KOPT-K1 (cell line): Measurements from ENCODE around the gene WDR87.

Experiments
- H3K27ac ChIP-seq: fragments of 200-600 bp; sonication (generic); 2 replicates; pipeline ENCODE4 v1.5.1; 2016; ENCODE audit warnings: antibody characterized with exemption, mild to moderate bottlenecking, low read depth, low read length; ENCODE audit not compliant: poor library complexity, severe bottlenecking
- H3K36me3 ChIP-seq: fragments of 200-600 bp; sonication (generic); 2 replicates; pipeline ENCODE4 v1.5.1; 2017; ENCODE audit warnings: antibody characterized with exemption, mild to moderate bottlenecking, low read length, moderate library complexity; ENCODE audit not compliant: insufficient read depth
- H3K9me3 ChIP-seq: fragments of 200-600 bp; sonication (generic); 2 replicates; pipeline ENCODE4 v1.5.1; 2017; ENCODE audit warnings: antibody characterized with exemption, low read length, mild to moderate bottlenecking; ENCODE audit not compliant: insufficient read depth, poor library complexity, severe bottlenecking

WDR87 gene

DNA sequence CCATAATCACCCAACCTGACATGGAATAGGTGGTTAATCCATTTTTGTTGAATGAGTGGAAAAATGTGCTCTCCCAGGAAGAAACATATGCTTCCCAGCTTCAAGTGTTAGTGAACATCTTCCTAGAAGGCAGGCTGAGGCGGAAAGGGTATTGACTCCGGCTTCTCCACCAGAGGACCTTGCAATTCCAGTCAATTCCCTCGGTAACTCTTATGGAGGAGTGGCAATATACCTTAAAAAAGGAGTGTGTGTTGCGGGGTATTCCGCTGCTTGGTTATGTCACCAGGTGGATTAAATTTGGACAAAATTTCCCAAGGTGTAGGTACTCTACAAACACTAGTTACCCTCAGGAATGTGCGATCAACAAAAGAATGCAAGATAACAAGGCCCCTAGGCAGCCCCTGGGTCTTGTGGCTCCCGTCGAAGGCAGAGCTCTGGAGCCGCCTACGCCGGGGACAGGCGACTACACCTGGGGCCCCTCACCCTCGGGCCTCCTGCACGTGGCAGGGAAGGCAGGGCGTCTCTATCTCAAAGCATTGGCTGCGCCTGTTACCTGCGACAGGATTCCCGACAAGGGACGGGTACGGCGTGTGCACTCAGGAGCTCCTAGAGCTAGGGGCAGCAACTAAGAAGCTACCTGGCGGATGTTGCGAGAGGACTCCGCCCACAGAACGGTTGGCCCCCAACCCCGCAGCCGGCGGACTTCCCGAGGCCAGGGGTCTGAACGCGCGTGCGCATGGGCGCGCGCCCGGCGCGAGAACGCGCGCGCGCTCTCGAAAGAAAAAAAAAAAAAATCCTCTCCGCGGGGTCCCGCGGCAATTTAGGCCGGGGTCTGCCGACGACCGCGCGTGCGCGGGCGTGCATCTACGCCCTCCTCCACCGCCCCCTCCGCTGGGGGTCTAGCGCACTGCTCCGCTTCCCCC lies at the start of gene WDR87:
WDR87 (minus strand) TSS at position 649 of the 923 bp plus-strand sequence. CDS start 8,355 bp downstream, outside the sequence.
- H3K9me3 ChIP-seq, result no peaks in the 10 kb centered on the region
- H3K27ac ChIP-seq, result peak within 1 kb of the TSS; percentile 78
- H3K36me3 ChIP-seq, result no peaks in the 10 kb centered on the region

DNA sequence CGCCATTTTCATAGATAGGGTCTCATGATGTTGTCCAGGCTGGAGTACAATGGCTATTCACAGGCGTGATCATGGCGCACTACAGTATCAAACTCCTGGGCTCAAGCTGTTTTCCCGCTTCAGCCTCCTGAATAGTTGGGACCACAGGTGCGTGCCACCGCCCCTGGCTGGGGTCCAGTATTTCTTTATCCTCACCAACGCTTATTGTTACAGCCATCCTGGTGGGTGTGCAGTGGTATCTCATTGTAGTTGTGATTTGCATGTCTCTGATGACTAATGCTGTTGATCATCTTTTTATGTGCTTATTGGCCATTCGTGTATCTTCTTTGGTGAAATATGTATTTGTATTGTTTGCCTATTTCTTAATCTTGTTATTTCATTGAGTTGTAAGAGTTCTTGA lies 49.6 kb upstream of the WDR87 start:
- Histone ChIP-seq H3K36me3 (no peaks in the 10 kb centered on the region), H3K9me3 (peaks cover 16% of the 10 kb centered on the region)

DNA sequence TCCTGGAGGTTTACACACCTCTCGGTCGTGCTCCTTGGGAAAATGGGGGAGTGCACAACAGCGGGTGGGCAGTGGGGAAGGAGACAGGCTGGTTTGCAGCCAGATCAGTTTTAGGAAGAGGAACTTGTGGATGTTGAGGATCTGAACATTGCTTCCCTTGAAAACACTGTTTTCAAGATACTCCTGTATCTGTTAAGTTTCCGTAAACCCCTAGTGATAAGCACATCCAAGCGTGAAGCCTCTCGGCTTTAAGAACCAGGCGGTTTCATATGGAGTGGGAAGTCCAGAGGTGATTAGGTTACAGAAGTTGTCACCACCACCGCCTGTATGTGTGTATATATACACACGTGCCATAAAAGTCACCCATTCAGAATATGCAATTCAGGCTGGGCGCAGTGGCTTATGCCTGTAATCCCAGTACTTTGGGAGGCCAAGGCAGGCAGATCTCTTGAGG lies 48.1 kb upstream of the WDR87 start:
- Histone ChIP-seq H3K9me3 (peaks cover 10% of the 10 kb centered on the region), H3K27ac (no peak overlapping the region), H3K36me3 (no peaks in the 10 kb centered on the region)

More for the DNA sequence above, 49.6 kb upstream of the WDR87 start:
- no peak overlapping the region for H3K27ac ChIP-seq

DNA sequence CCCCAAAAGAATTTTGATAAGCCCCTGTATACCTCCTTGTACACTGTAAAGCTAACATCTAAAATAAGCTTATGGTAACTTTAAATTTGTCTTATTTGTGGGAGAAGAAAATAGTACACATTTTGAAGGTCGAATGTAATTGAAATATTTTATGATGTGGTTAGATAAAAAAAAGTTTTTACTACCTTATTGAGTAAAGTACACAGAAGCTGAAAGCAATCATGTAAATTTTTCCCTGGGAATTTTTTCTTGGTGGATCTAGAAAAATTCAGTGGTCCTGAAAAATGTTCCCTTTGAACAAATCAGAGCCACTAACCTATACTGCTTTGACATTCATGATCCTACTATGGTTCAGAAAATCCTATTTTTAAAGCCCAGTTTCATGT lies 47.5 kb upstream of the WDR87 start:
- Histone ChIP-seq H3K9me3 (peaks cover 10% of the 10 kb centered on the region), H3K27ac (no peak overlapping the region), H3K36me3 (no peaks in the 10 kb centered on the region)

DNA sequence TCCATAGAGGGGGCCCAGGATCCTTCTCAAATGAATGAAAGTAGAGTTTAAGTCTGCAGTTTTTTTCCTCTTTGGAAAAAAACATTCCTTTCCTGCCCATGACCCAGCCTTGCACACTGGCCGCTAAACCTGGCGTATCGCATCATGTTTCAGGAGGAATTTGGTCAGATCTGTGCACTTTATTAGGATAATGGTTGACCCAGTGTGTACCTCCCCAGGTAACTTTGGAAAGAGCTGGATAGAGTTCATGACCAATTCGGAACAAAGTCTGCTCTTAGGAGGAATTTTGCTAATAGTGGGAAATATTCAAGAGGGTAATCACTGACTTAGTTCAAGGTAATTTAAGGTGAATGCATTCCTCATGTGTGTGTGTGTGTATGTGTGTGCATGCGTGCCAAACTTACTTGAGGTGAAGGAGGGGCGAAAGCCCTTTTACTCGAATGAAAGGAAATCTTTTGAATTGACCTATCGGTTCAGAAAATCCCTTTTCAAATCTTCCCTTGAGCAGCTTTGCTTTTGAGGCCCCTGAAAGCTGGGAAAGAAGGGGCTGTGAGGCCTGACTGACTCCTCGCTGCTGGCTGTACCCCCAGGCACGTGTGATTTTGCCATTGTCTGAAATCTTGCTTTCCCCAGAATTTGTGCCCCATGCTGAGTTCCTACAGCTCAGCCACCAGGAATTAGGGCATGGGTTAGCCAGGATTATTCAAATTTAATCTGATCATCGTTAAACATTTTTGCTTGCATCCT lies 47.0 kb upstream of the WDR87 start:
- H3K27ac ChIP-seq, result no peak overlapping the region

DNA sequence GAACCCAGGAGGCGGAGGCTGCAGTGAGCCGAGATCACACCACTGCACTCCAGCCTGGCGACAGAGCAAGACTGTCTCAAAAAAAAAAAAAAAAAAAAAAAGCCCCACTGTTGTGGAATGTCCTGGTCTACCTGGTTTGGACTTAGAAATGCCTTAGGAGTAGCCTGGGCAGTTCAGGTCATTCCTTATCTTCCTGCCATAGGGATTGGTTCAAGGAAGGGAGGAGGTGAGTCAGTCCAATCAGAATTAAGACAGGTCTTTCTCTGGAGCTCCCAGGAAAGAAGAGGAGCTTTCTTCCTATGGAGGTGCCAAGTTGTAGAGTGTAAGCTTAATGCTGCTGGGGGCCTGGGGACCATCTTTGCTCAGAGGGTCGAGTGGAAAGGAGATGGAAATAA lies 45.4 kb upstream of the WDR87 start:
- no peak overlapping the region for H3K27ac ChIP-seq

More for the DNA sequence above, 47.0 kb upstream of the WDR87 start:
- no peaks in the 10 kb centered on the region for H3K36me3 ChIP-seq
- peaks cover 6% of the 10 kb centered on the region for H3K9me3 ChIP-seq

DNA sequence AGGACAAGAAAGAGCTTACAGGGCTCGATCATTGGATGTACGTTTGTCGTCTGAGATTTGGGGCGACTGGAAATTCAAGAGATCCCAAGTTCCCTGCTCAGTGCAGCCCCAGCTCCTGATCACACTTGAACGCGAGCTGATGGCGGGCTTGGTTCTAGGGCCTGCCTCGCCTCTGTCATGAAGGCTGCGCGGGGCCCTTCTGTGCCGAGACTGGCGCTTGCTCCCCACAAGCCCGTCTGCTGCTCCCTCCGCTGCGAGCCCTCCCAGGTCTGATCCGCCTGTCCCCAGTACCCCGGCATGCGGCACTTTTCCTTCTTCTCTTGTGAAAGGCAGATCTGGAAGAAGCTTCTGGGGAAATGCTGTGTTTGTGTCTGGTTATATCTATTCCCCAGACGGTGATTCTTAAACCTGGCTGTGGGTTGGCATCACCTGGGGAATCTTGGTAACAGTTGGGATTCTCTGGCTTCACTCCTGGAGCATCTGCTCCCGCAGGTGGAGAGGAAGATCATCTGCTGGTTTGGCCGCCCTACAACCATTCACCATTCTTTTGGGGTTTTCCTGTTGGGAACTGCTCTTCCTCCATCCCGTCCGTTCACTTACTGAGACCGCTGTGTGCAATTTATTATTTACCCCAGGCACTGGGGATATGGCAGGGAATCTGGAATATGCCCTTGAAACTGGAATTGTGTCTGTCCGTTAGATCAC lies 44.2 kb upstream of the WDR87 start:
- Histone ChIP-seq H3K36me3 (no peaks in the 10 kb centered on the region), H3K9me3 (no peaks in the 10 kb centered on the region), H3K27ac (no peak overlapping the region)

More for the DNA sequence above, 45.4 kb upstream of the WDR87 start:
- Histone ChIP-seq H3K9me3 (no peaks in the 10 kb centered on the region), H3K36me3 (no peaks in the 10 kb centered on the region)

DNA sequence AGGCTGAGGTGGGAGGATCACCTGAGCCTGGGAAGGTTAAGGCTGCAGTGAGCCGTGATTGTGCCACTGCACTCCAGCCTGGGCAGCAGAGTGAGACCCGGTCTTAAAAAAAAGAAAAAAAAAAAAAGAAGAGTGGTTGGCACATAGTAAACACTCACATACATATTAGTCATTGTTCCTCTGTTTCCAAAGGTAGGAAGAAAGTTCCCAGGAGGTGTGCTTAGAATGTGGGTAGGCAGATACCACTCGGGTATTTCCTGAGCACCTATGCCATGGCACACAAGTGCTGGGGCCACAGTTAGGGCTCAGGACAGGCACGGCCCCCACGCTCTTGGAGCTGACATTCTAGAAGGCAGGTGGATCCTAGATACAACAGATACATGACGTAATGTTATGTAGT lies 42.0 kb upstream of the WDR87 start:
- H3K27ac ChIP-seq, result no peak overlapping the region
- H3K36me3 ChIP-seq, result no peaks in the 10 kb centered on the region
- no peaks in the 10 kb centered on the region for H3K9me3 ChIP-seq

DNA sequence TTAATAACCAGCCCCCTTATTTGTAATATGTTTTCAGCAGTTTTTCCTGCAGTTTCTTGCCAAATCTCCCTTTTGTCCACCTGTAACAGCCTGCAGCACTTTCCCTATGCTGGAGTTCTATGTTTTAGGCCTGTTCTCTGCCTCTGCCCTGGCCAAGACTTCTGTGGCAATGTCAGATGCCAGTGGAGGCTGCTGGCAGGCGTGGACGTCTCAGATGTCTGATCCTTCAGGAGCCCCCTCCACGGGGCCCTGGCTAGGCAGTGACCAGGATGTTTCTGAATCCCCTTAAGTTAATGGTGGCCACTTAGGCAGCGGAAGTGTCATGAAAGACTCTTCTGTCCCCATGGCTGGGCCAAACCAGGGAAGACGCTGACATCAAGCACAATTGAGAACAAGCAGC lies 41.4 kb upstream of the WDR87 start:
- no peaks in the 10 kb centered on the region for H3K9me3 ChIP-seq
- H3K36me3 ChIP-seq, result no peaks in the 10 kb centered on the region
- H3K27ac ChIP-seq, result no peak overlapping the region

DNA sequence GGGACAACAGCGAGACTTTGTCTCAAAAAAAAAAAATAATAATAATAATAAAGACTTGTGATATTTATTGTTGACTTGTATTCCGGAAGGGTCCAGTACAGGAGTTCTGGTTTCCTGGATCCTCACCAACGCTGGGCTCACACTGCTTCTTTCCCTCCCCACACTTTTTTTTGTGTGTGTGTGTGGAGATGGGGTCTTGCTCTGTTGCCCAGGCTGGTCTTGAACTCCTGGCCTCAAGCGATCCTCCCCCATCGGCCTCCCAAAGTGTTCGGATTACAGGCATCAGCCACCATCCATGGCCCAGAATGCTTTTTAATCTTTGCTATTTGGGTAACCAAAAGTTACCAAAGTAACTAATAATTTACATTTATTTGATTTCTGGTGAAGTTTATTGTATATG lies 39.7 kb upstream of the WDR87 start:
- H3K9me3 ChIP-seq, result no peaks in the 10 kb centered on the region
- H3K27ac ChIP-seq, result no peak overlapping the region

DNA sequence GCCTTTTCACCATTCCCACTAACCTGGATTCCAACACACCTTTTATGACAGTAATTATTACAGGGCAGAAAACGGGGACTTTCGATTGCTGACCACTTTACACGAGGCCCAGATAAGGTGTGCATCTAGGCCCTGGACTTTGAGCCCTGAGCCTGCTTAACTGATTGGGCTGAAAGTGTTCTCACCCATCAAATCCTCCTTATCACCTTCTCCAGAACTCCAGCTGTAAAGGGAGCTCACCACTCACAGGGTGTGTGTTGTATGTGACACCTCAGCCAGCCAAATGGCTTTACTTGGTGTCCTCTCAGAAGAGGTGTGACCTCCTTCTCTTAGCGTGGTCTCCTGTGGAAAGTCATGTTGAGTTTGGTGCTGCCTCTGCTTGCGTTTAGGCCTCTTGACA lies 37.1 kb upstream of the WDR87 start:
- no peak overlapping the region for H3K27ac ChIP-seq
- no peaks in the 10 kb centered on the region for H3K36me3 ChIP-seq
- H3K9me3 ChIP-seq, result peaks cover 5% of the 10 kb centered on the region

More for the DNA sequence above, 39.7 kb upstream of the WDR87 start:
- no peaks in the 10 kb centered on the region for H3K36me3 ChIP-seq

DNA sequence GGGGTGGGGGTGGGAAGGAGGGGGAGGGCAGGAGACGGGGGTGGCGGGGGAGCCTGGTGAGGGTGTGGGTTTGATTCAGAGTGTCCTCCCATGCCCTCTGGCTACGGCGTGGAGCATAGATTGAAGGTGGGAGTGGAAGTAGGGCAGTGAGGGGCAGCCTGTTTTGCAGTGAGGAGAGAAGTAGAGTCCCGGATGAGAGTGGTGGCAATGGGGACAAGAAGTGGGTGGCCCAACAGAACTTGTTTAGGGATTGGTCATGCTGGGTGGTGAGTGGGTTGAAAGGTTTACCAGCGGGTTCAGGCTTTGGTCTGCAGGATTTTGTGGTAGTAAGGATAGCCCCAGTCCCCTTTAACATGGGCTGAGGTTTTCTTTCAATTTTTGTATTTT lies 36.1 kb upstream of the WDR87 start:
- Histone ChIP-seq H3K9me3 (peaks cover 5% of the 10 kb centered on the region), H3K36me3 (no peaks in the 10 kb centered on the region), H3K27ac (no peak overlapping the region)

DNA sequence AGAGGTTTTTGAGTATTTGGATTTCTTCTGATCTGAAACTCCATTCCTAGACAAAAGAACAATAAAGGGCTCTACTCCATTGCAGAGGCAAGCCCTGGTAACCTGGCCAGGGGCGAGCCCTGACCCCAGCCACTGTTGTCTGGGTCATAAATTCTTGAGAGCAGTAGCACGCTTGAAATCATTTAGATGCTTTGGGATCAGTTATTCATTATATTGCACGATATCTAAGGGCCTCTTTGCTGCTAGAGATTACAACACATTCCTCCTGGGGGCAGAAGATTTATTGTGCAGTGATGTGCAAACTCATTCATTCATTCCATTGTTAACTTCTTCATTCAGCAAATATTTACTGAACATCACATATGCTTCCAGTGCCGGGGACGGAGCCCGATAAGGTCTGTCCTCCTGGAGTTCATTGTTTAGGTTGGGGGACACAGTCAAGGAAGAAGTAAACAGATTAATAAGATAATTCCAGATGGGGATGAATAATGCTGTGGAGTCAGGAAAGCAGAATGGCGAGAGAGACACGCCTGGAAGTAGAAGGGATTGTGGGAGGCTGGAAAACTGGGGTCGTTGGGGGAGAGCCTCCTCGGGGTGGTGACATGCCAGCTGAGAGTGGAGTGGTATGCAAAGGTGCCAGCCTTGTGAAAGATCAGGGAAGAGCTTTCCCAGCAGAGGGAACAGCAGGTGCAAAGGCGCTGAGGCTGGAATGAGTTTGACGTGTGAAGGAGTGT lies 35.6 kb upstream of the WDR87 start:
- H3K36me3 ChIP-seq, result no peaks in the 10 kb centered on the region
- H3K9me3 ChIP-seq, result peaks cover 5% of the 10 kb centered on the region
- no peak overlapping the region for H3K27ac ChIP-seq

DNA sequence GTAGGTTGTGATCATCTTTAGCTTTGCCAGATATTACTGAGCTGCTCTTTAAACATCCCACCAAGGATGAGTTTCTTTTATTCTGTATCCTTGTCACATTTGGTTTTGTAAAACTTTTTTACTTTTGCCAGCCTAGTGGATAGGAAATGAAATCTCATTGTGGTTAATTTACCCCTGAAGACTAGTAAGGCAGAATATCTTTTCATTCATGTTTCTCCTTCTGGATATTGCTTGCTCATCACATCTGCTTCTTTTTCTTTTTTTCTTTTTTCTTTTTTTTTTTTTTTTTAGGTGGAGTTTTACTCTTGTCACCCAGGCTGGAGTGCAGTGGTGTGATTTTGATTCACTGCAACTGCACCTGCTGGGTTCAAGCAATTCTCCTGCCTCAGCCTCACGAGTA lies 32.0 kb upstream of the WDR87 start:
- Histone ChIP-seq H3K36me3 (no peaks in the 10 kb centered on the region), H3K9me3 (peaks cover 23% of the 10 kb centered on the region), H3K27ac (no peak overlapping the region)
